Measurements from ENCODE around the gene DNTTIP2. TPM values are rescaled to one million over a fixed set of nuclear protein-coding genes. Genes with fewer than 3 reads are reported as not detected.

Gene DNTTIP2
- total and polyA plus RNA-seq, 9 of the 15 experiments (the other 6 are each of a cell fraction or from before 2014, with no cell fraction given): 50.4 to 138 (median 97.0) TPM

DNA sequence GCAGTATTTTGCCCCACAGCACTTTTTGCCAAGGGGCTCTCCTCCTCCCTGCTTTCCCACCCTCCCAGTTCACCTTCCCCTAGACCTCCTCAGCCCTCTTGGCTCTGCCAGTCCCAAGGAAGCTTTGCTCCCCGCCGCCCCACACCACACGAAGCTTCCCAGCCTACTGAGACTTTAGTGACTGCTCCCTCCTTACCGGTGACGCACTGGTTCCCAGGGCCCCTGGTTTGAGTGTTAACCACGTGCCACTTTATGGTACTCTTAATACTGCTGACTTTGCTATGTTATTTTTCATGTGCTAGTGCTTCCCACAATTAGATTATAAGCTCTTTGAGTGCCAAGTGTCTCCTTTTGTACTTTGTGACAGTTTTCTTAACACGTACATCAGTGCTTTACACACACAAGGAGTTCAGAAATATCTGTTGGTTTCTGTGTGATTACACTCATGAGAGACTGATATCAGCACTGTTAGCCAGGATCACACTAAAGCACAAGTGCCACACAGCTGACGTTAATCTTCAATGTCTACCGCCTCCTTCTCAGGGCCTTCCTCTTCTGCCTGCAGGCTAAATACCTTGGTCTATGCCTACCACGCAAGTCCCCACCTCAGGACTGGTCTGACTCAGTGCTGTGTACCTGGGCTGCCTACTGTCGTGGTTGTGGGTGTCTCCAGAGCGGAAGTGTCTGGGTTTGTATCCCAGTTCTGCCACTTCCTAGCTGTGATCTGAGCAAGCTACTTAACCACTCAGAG, 61.0 kb downstream of the DNTTIP2 start:
- Histone ChIP-seq H3K79me2 (ENCODE audit: control insufficient read depth, insufficient read depth, low read length) (no peaks in the 10 kb centered on the region), H3K9me1 (ENCODE audit: control insufficient read depth, insufficient read depth, low read length) (no peaks in the 10 kb centered on the region), H3K4me3 (no peak overlapping the region), H4K20me1 (replicated peaks; ENCODE audit: control insufficient read depth, insufficient read depth, low read length) (no peaks in the 10 kb centered on the region), H3K27me3 (ENCODE audit: control insufficient read depth in 2 of 2, insufficient read depth in 2 of 2, low read length in 2 of 2) (peaks cover 6 to 12% of the 10 kb centered on the region in 2 experiments; a peak in 4 of 5 replicates), H3K27ac (ENCODE audit: extremely low read depth, low read depth, low read length) (no peak overlapping the region), H3K9ac (ENCODE audit: insufficient read depth in 1 of 2, low read depth in 2 of 2, low read length in 2 of 2) (no peak overlapping the region), H3K4me2 (ENCODE audit: insufficient read depth, low read length) (no peak overlapping the region), H3K36me3 (ENCODE audit: control insufficient read depth, insufficient read depth, low read length) (no peaks in the 10 kb centered on the region), H3K4me1 (replicated peaks in 1 of 2; ENCODE audit: control insufficient read depth in 2 of 2, insufficient read depth in 2 of 2, low read length in 2 of 2) (peaks cover 0 to 15% of the 10 kb centered on the region in 2 experiments; a peak in 3 of 5 replicates), H3K9me3 (replicated peaks; ENCODE audit: control insufficient read depth, insufficient read depth, low read depth, low read length) (no peaks in the 10 kb centered on the region; the same call in 1 of the 2 replicates), H2AFZ (ENCODE audit: low read depth, low read length) (no peak overlapping the region)
- DNase-seq (ENCODE audit: extremely low read depth in 1 of 4, low spot score in 3 of 4) (no peak), FAIRE-seq (peak; percentile 19), ATAC-seq (no peak)
- in situ Hi-C loops (cut with MboI): loop anchor here (5.0 to 10.0 kb wide), 2 partner anchors 191 to 373 kb away; partner anchors contain the start of gene FNBP1L
- intact Hi-C loops (cut with micrococcal nuclease): no loop called here
- ChIA-PET POLR2A (interaction anchor here (0.6 to 1.0 kb wide), 4 partner anchors 12 to 216 kb away, joined by 3 to 5 read pairs (median 3); no protein-coding TSS in a partner anchor), CTCF (ENCODE audit: low intra/inter-chr PET ratio) (no interaction called here)
- 25% methylated on average over 12 of the region's 12 CpGs for WGBS (ENCODE audit: insufficient coverage, low coverage, missing lambda C conversion rate)
- BruUV-seq (replicated peaks): no TSS peak
- no peak for TF ChIP-seq SRSF9 (IDR thresholded peaks at IDR 0.05; ENCODE audit: borderline replicate concordance, low read depth, low read length)
- TF ChIP-seq C11orf30 (IDR thresholded peaks at IDR 0.05; ENCODE audit: low read depth): peak; percentile 30; the same call in 1 of the 2 replicates

Data from K562 (cell line).